ENCODE results near the gene HOXA10. TPM values are rescaled to one million over a fixed set of nuclear protein-coding genes. Genes with fewer than 3 reads are reported as not detected.

The HOXA10 gene
- total RNA-seq, 1 experiment from 2014 or later, result not detected

GRCh38 chr7:27219821-27220220 is 45.7 kb upstream of the HOXA10 start:
- no peaks in the 10 kb centered on the region for H3K4me1 ChIP-seq (ENCODE audit: insufficient read depth, low read length, poor library complexity, severe bottlenecking)
- no peak for DNase-seq (ENCODE audit: low spot score)
- ChIA-PET POLR2A (ENCODE audit: low non-redundant PET) (no interaction called here), CTCF (no interaction called here)
- no TSS peak for BruUV-seq (replicated peaks)
- no peaks in the 10 kb centered on the region for H3K9me3 ChIP-seq (ENCODE audit: low read depth, low read length, poor library complexity, severe bottlenecking)
- H3K4me3 ChIP-seq (ENCODE audit: low read depth, low read length, poor library complexity, severe bottlenecking), result no peak overlapping the region
- TF ChIP-seq CTCF (conservative IDR thresholded peaks at IDR 0.05; ENCODE audit: low read depth, low read length) (no peak), EZH2 (IDR thresholded peaks at IDR 0.05; ENCODE audit: borderline replicate concordance, low read depth, low read length, poor library complexity, severe bottlenecking) (no peak)
- intact Hi-C loops (cut with micrococcal nuclease; ENCODE audit: unreplicated experiment), result no loop called here
- H3K36me3 ChIP-seq (ENCODE audit: insufficient read depth, low read length, poor library complexity, severe bottlenecking), result no peaks in the 10 kb centered on the region
- H3K27ac ChIP-seq (ENCODE audit: low read depth, low read length, poor library complexity, severe bottlenecking), result no peak overlapping the region
- H3K27me3 ChIP-seq (replicated peaks; ENCODE audit: insufficient read depth, low read depth, low read length, poor library complexity), result peaks cover 60% of the 10 kb centered on the region

GRCh38 chr7:27217951-27218350 is 43.8 kb upstream of the HOXA10 start:
- no TSS peak for BruUV-seq (replicated peaks)
- H3K9me3 ChIP-seq (ENCODE audit: low read depth, low read length, poor library complexity, severe bottlenecking), result no peaks in the 10 kb centered on the region
- no peak for DNase-seq (ENCODE audit: low spot score)
- H3K4me1 ChIP-seq (ENCODE audit: insufficient read depth, low read length, poor library complexity, severe bottlenecking), result no peaks in the 10 kb centered on the region
- H3K27ac ChIP-seq (ENCODE audit: low read depth, low read length, poor library complexity, severe bottlenecking), result no peak overlapping the region
- CTCF ChIA-PET, result no interaction called here
- no peak for TF ChIP-seq EZH2 (IDR thresholded peaks at IDR 0.05; ENCODE audit: borderline replicate concordance, low read depth, low read length, poor library complexity, severe bottlenecking)
- TF ChIP-seq CTCF (conservative IDR thresholded peaks at IDR 0.05; ENCODE audit: low read depth, low read length), result no peak
- intact Hi-C loops (cut with micrococcal nuclease; ENCODE audit: unreplicated experiment), result no loop called here
- POLR2A ChIA-PET (ENCODE audit: low non-redundant PET), result no interaction called here
- peaks cover 41% of the 10 kb centered on the region for H3K27me3 ChIP-seq (replicated peaks; ENCODE audit: insufficient read depth, low read depth, low read length, poor library complexity)
- no peak overlapping the region for H3K4me3 ChIP-seq (ENCODE audit: low read depth, low read length, poor library complexity, severe bottlenecking)
- H3K36me3 ChIP-seq (ENCODE audit: insufficient read depth, low read length, poor library complexity, severe bottlenecking), result no peaks in the 10 kb centered on the region

GRCh38 chr7:27215356-27215755 is 41.2 kb upstream of the HOXA10 start:
- no TSS peak for BruUV-seq (replicated peaks)

More at GRCh38 chr7:27215356-27215755, 41.2 kb upstream of the HOXA10 start:
- TF ChIP-seq CTCF (conservative IDR thresholded peaks at IDR 0.05; ENCODE audit: low read depth, low read length) (no peak), EZH2 (IDR thresholded peaks at IDR 0.05; ENCODE audit: borderline replicate concordance, low read depth, low read length, poor library complexity, severe bottlenecking) (no peak)
- ChIA-PET POLR2A (ENCODE audit: low non-redundant PET) (no interaction called here), CTCF (no interaction called here)
- intact Hi-C loops (cut with micrococcal nuclease; ENCODE audit: unreplicated experiment), result no loop called here
- Histone ChIP-seq H3K27me3 (replicated peaks; ENCODE audit: insufficient read depth, low read depth, low read length, poor library complexity) (peaks cover 39% of the 10 kb centered on the region), H3K4me1 (ENCODE audit: insufficient read depth, low read length, poor library complexity, severe bottlenecking) (no peaks in the 10 kb centered on the region), H3K36me3 (ENCODE audit: insufficient read depth, low read length, poor library complexity, severe bottlenecking) (no peaks in the 10 kb centered on the region), H3K9me3 (ENCODE audit: low read depth, low read length, poor library complexity, severe bottlenecking) (no peaks in the 10 kb centered on the region), H3K27ac (ENCODE audit: low read depth, low read length, poor library complexity, severe bottlenecking) (no peak overlapping the region), H3K4me3 (ENCODE audit: low read depth, low read length, poor library complexity, severe bottlenecking) (no peak overlapping the region)
- DNase-seq (ENCODE audit: low spot score), result no peak
